Measurements from ENCODE around the gene HOXD11. TPM values are rescaled to one million over a fixed set of nuclear protein-coding genes. Genes with fewer than 3 reads are reported as not detected.

Gene HOXD11
- total and polyA plus RNA-seq, 9 of the 15 experiments (the other 6 are each of a cell fraction or from before 2014, with no cell fraction given), result not detected

DNA sequence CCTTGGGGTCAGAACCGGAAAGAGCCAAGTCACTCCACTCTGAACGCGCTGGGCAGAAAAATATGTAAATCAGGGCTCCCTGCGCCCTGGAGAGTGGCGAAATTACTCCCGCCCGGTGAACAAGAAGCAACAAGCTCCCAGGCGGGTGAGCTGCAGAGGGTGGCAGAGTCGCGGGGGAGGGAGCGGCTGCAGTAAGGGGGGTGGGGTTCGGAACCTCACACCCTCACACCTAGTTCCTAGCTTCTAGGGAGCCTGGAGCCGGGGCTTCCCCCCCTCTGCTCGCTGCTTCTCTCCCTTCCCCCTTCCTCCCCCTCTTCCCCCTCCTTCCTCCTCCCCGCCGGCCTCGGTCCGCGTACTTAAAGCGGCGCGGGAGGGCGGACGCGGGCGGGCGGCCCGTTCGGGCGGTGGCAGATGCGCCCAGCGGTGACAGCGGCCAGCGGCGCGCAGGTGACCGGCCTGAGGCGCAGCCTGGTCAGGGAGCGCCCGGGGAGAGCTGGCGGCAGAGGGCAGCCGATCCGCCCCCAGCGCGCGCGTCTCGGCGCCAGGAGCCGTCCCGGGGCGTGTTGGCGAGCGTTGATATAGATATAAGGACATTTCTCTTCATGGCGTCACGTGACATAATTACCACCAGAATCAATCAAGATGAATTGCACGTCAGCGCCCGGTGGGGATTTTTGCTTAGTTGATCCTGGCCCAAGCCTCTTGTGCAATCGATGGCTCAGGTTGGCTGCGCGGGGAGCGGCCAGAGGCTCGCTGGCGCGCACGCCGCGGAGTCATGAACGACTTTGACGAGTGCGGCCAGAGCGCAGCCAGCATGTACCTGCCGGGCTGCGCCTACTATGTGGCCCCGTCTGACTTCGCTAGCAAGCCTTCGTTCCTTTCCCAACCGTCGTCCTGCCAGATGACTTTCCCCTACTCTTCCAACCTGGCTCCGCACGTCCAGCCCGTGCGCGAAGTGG, at the start of gene HOXD11 (continued):
- TF ChIP-seq, protein P1, sequence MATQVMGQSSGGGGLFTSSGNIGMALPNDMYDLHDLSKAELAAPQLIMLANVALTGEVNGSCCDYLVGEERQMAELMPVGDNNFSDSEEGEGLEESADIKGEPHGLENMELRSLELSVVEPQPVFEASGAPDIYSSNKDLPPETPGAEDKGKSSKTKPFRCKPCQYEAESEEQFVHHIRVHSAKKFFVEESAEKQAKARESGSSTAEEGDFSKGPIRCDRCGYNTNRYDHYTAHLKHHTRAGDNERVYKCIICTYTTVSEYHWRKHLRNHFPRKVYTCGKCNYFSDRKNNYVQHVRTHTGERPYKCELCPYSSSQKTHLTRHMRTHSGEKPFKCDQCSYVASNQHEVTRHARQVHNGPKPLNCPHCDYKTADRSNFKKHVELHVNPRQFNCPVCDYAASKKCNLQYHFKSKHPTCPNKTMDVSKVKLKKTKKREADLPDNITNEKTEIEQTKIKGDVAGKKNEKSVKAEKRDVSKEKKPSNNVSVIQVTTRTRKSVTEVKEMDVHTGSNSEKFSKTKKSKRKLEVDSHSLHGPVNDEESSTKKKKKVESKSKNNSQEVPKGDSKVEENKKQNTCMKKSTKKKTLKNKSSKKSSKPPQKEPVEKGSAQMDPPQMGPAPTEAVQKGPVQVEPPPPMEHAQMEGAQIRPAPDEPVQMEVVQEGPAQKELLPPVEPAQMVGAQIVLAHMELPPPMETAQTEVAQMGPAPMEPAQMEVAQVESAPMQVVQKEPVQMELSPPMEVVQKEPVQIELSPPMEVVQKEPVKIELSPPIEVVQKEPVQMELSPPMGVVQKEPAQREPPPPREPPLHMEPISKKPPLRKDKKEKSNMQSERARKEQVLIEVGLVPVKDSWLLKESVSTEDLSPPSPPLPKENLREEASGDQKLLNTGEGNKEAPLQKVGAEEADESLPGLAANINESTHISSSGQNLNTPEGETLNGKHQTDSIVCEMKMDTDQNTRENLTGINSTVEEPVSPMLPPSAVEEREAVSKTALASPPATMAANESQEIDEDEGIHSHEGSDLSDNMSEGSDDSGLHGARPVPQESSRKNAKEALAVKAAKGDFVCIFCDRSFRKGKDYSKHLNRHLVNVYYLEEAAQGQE (IDR thresholded peaks at IDR 0.05; ENCODE audit: borderline replicate concordance), result no peak
- TF ChIP-seq, protein P1 (CRISPR knock-in tag; IDR thresholded peaks at IDR 0.05; ENCODE audit: low read depth), result no peak

All from K562 (cell line).